HFFc6 (cell line): ENCODE data around the gene AMPD1. TPM values are rescaled to one million over a fixed set of nuclear protein-coding genes. Genes with fewer than 3 reads are reported as not detected.

Experiments used
- DNase-seq: peaks from one replicate; pipeline ENCODE4 v3.0.0-alpha.2; 2018
- H3K27ac Mint-ChIP-seq: 2 replicates; pipeline ENCODE4 v1.8.0; 2020; ENCODE audit warnings: mild to moderate bottlenecking, mixed read lengths
- H3K27me3 Mint-ChIP-seq: 2 replicates; pipeline ENCODE4 v1.8.0; 2021; ENCODE audit warnings: mild to moderate bottlenecking, moderate library complexity, mixed read lengths; ENCODE audit not compliant: insufficient read depth
- H3K36me3 Mint-ChIP-seq: 2 replicates; pipeline ENCODE4 v1.8.0; 2021; ENCODE audit warnings: low read depth, mixed read lengths
- H3K4me1 Mint-ChIP-seq: 2 replicates; pipeline ENCODE4 v1.8.0; 2020; ENCODE audit warnings: low read depth, mixed read lengths
- H3K4me3 Mint-ChIP-seq: 2 replicates; pipeline ENCODE4 v1.8.0; 2020; ENCODE audit warnings: mild to moderate bottlenecking, moderate library complexity, mixed read lengths
- H3K9me3 Mint-ChIP-seq: 2 replicates; pipeline ENCODE4 v1.8.0; 2020; ENCODE audit warnings: mild to moderate bottlenecking, mixed read lengths
- total RNA-seq, 6 experiments: library from RNA; stranded (reverse); fragmentation: NEBNext Ultra II Directional; extraction: Animal tissue kit (Norgen Biotek cat#: 25700); gene quantifications; 2 replicates in 1 of 6; 3 replicates in 5 of 6; pipeline ENCODE4 v1.2.3, GENCODE V29; 2021
- TF ChIP-seq, protein P1 (sequence below): fragments of 200-600 bp; sonication (generic); IDR thresholded peaks from 2 replicates; pipeline ENCODE4 v1.5.0; 2021; ENCODE audit warnings: antibody characterized with exemption, mild to moderate bottlenecking

The AMPD1 gene
- total RNA-seq, 6 experiments from 2014 or later: not detected

DNA sequence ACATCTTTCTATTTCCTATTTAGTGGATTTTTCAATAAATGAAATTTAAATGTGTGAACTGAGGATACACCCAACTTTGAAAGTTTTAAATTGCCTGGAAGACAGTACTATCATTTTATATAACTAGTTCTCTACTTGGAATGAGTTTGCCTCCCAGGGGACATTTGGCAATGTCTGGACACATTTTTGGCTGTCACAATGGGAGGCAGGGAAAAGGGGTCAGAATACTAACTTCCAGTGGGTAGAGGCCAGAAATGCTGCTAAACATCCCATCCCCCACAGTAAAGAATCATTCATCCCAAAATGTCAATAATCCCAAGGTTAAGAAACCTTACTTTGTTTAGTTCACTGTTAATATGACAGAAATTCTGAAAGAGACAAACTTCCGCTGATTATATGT lies 34.4 kb upstream of the AMPD1 start:
- H3K9me3 Mint-ChIP-seq: no peaks in the 10 kb centered on the region
- H3K27ac Mint-ChIP-seq: no peak overlapping the region
- no peak for DNase-seq
- H3K36me3 Mint-ChIP-seq: peaks cover 69% of the 10 kb centered on the region
- H3K27me3 Mint-ChIP-seq: no peaks in the 10 kb centered on the region
- no peak overlapping the region for H3K4me3 Mint-ChIP-seq
- TF ChIP-seq, protein P1, sequence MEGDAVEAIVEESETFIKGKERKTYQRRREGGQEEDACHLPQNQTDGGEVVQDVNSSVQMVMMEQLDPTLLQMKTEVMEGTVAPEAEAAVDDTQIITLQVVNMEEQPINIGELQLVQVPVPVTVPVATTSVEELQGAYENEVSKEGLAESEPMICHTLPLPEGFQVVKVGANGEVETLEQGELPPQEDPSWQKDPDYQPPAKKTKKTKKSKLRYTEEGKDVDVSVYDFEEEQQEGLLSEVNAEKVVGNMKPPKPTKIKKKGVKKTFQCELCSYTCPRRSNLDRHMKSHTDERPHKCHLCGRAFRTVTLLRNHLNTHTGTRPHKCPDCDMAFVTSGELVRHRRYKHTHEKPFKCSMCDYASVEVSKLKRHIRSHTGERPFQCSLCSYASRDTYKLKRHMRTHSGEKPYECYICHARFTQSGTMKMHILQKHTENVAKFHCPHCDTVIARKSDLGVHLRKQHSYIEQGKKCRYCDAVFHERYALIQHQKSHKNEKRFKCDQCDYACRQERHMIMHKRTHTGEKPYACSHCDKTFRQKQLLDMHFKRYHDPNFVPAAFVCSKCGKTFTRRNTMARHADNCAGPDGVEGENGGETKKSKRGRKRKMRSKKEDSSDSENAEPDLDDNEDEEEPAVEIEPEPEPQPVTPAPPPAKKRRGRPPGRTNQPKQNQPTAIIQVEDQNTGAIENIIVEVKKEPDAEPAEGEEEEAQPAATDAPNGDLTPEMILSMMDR: no peak
- H3K4me1 Mint-ChIP-seq: peaks cover 14% of the 10 kb centered on the region

DNA sequence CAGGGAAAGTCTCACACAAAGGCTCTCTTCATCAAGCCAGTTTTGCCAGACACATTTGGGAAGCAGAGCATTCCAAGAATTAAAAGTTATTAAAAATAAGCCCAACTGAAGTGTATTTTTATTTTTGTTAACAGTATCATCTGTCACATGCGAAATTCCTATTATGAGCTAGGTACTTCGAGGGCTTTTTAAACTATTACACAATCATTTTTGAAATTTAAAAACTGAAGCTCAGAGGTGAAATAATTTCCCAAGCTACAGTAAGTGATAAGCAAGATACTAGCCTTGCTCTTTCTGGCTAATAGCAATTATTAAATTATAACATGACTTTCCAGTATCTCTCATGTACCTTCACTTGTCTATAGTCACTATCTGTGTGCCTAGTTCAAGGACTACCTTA lies 33.2 kb upstream of the AMPD1 start:
- Mint-ChIP-seq H3K36me3 (peaks cover 71% of the 10 kb centered on the region), H3K27ac (no peak overlapping the region)

GRCh38 chr1:114725230-114725629 lies 29.9 kb upstream of the AMPD1 start:
- TF ChIP-seq, protein P1: no peak
- Mint-ChIP-seq H3K9me3 (no peaks in the 10 kb centered on the region), H3K4me1 (peaks cover 36% of the 10 kb centered on the region), H3K27ac (peak overlapping the region; percentile 42; the same call in 1 of the 2 replicates), H3K4me3 (no peak overlapping the region), H3K27me3 (no peaks in the 10 kb centered on the region), H3K36me3 (peaks cover 72% of the 10 kb centered on the region)
- DNase-seq: no peak

More for the DNA sequence above, 33.2 kb upstream of the AMPD1 start:
- TF ChIP-seq, protein P1: no peak
- Mint-ChIP-seq H3K4me1 (peaks cover 25% of the 10 kb centered on the region), H3K27me3 (no peaks in the 10 kb centered on the region), H3K9me3 (no peaks in the 10 kb centered on the region), H3K4me3 (no peak overlapping the region)
- no peak for DNase-seq

DNA sequence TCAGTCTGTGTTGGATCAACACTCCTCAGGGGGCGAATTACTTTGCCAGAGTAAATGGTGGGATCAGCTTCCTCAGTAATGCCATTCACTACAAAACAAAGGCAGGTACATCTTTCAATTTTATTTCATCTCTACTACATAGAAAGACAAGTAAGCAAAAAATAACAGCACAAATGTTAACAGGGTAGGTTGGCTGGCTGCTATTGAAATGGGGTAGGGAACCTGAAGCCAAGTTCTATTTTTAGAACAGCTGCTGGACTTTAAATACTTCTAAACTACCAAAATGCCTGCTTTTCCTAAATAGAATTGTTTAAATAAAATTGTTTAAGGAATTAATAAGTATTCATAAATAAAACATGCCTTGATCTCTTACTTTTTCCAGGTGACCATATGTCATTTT lies 28.6 kb upstream of the AMPD1 start:
- TF ChIP-seq, protein P1: no peak
- Mint-ChIP-seq H3K4me1 (peaks cover 49% of the 10 kb centered on the region), H3K4me3 (no peak overlapping the region), H3K36me3 (peaks cover 73% of the 10 kb centered on the region), H3K27ac (peak overlapping the region; percentile 46), H3K27me3 (no peaks in the 10 kb centered on the region), H3K9me3 (no peaks in the 10 kb centered on the region)
- no peak for DNase-seq

DNA sequence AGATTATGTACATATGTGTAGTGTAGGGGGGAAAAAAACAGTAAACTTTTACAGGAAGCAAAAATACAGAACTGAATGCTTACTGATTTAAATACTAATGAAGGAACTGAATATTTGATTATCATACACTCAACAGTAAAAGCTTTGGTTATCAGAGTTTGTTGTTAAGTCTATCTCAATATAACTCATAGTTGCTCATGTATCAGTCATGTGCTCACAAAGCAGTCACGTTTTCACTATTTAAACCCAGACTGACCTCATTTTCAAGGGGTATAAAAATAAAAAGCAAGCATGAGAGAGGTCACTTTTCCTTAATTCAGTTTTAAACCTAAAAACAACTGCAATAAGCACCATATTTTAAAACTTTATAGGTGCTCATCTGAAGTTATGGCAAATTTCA lies 28.1 kb upstream of the AMPD1 start:
- H3K4me3 Mint-ChIP-seq: no peak overlapping the region
- H3K27me3 Mint-ChIP-seq: no peaks in the 10 kb centered on the region
- H3K9me3 Mint-ChIP-seq: no peaks in the 10 kb centered on the region
- TF ChIP-seq, protein P1: no peak
- peaks cover 78% of the 10 kb centered on the region for H3K36me3 Mint-ChIP-seq
- no peak for DNase-seq
- H3K4me1 Mint-ChIP-seq: peaks cover 49% of the 10 kb centered on the region
- peak overlapping the region; percentile 46; the same call in 1 of the 2 replicates for H3K27ac Mint-ChIP-seq

- no peaks in the 10 kb centered on the region; the same call in 1 of the 2 replicates for H3K27me3 Mint-ChIP-seq
- peaks cover 59% of the 10 kb centered on the region for H3K4me1 Mint-ChIP-seq
- no peaks in the 10 kb centered on the region for H3K9me3 Mint-ChIP-seq
- TF ChIP-seq, protein P1: no peak
- H3K27ac Mint-ChIP-seq: peak overlapping the region; percentile 30; the same call in 1 of the 2 replicates
- peaks cover 84% of the 10 kb centered on the region for H3K36me3 Mint-ChIP-seq
- DNase-seq: no peak
- H3K4me3 Mint-ChIP-seq: no peak overlapping the region
Measured at GRCh38 chr1:114720492-114720891, 25.1 kb upstream of the AMPD1 start.
